AG04449 (cell line): Measurements from ENCODE around the gene TICAM2.

Experiments used
- CTCF ChIA-PET: fragments of 350-600 bp; formaldehyde crosslinking; extraction: SDS; loops from one replicate; lab custom pipeline; 2021; ENCODE audit warnings: antibody characterized with exemption; lab: Yijun Ruan, JAX
- POLR2A ChIA-PET: fragments of 400-600, 350-600 bp; formaldehyde crosslinking; extraction: SDS; loops from one replicate; lab custom pipeline; 2020; ENCODE audit warnings: antibody characterized with exemption, inconsistent platforms; lab: Yijun Ruan, JAX
- DNase-seq: peaks from one replicate; pipeline ENCODE4 v3.0.0-alpha.2; 2010; ENCODE audit warnings: low read depth, low spot score
- H3K4me3 ChIP-seq: 2 replicates; pipeline ENCODE4 v1.5.1; 2011; ENCODE audit warnings: low read depth, mild to moderate bottlenecking, control low read depth, low read length
- CTCF ChIP-seq: IDR thresholded peaks from one replicate; pipeline ENCODE4 v1.5.1; 2011; ENCODE audit warnings: mild to moderate bottlenecking, moderate library complexity, low read length, control low read depth, inconsistent platforms; ENCODE audit not compliant: insufficient read depth; ENCODE audit errors: missing control alignments

TICAM2 gene

GRCh38 chr5:115561176-115561575, 41.1 kb downstream of the TICAM2 start:
- POLR2A ChIA-PET: no interaction called here
- no peak for TF ChIP-seq CTCF
- CTCF ChIA-PET: interaction anchor here (1.3 kb wide), 1 partner anchor 28 kb away, joined by 3 read pairs; no protein-coding TSS in a partner anchor
- no peak overlapping the region for H3K4me3 ChIP-seq
- no peak for DNase-seq

GRCh38 chr5:115559524-115559923, 42.8 kb downstream of the TICAM2 start:
- ChIA-PET CTCF (interaction anchor here (0.6 to 1.1 kb wide), 3 partner anchors 181 to 286 kb away, joined by 3 read pairs; no protein-coding TSS in a partner anchor), POLR2A (interaction anchor here (1.4 kb wide), 1 partner anchor 15 kb away, joined by 6 read pairs; the partner anchor contains the start of gene FEM1C)
- no peak overlapping the region for H3K4me3 ChIP-seq
- DNase-seq: no peak
- TF ChIP-seq CTCF: no peak

- ChIA-PET CTCF (interaction anchor here (0.9 kb wide), 1 partner anchor 180 kb away, joined by 3 read pairs; no protein-coding TSS in a partner anchor), POLR2A (no interaction called here)
- H3K4me3 ChIP-seq: no peak overlapping the region
- no peak for TF ChIP-seq CTCF
- no peak for DNase-seq
These were observed 43.8 kb downstream of the TICAM2 start for GRCh38 chr5:115558388-115558956.

- no peak overlapping the region for H3K4me3 ChIP-seq
- TF ChIP-seq CTCF: no peak
- ChIA-PET CTCF (no interaction called here), POLR2A (no interaction called here)
- DNase-seq: no peak
These were observed 44.5 kb downstream of the TICAM2 start for GRCh38 chr5:115557667-115558387.

GRCh38 chr5:115556276-115556675, 46.0 kb downstream of the TICAM2 start:
- H3K4me3 ChIP-seq: no peak overlapping the region
- no peak for TF ChIP-seq CTCF
- no peak for DNase-seq
- ChIA-PET CTCF (no interaction called here), POLR2A (no interaction called here)

GRCh38 chr5:115555084-115555633, 47.1 kb downstream of the TICAM2 start:
- ChIA-PET CTCF (interaction anchor here (0.7 to 1.2 kb wide), 2 partner anchors 9 to 32 kb away, joined by 3 read pairs; no protein-coding TSS in a partner anchor), POLR2A (no interaction called here)
- H3K4me3 ChIP-seq: no peak overlapping the region
- DNase-seq: no peak
- no peak for TF ChIP-seq CTCF
